ENCODE measurements around the gene FGD5. TPM values are rescaled to one million over a fixed set of nuclear protein-coding genes. Genes with fewer than 3 reads are reported as not detected.

Gene FGD5
- total RNA-seq, 1 experiment from 2014 or later: not detected

GRCh38 chr3:14836049-14836468 is 17.3 kb downstream of the FGD5 start:
- CTCF ChIA-PET: no interaction called here
- TF ChIP-seq EZH2 (IDR thresholded peaks at IDR 0.05; ENCODE audit: borderline replicate concordance, low read depth, low read length, poor library complexity, severe bottlenecking): no peak
- TF ChIP-seq CTCF (conservative IDR thresholded peaks at IDR 0.05; ENCODE audit: low read depth, low read length): no peak

GRCh38 chr3:14837186-14837877 is 18.6 kb downstream of the FGD5 start:
- no TSS peak for BruUV-seq (replicated peaks)
- Histone ChIP-seq H3K27me3 (replicated peaks; ENCODE audit: insufficient read depth, low read depth, low read length, poor library complexity) (peaks cover 32% of the 10 kb centered on the region), H3K4me3 (ENCODE audit: low read depth, low read length, poor library complexity, severe bottlenecking) (no peak overlapping the region), H3K9me3 (ENCODE audit: low read depth, low read length, poor library complexity, severe bottlenecking) (no peaks in the 10 kb centered on the region), H3K27ac (ENCODE audit: low read depth, low read length, poor library complexity, severe bottlenecking) (no peak overlapping the region), H3K36me3 (ENCODE audit: insufficient read depth, low read length, poor library complexity, severe bottlenecking) (no peaks in the 10 kb centered on the region), H3K4me1 (ENCODE audit: insufficient read depth, low read length, poor library complexity, severe bottlenecking) (no peaks in the 10 kb centered on the region)
- DNase-seq (ENCODE audit: low spot score): no peak
- CTCF ChIA-PET: no interaction called here
- no peak for TF ChIP-seq EZH2 (IDR thresholded peaks at IDR 0.05; ENCODE audit: borderline replicate concordance, low read depth, low read length, poor library complexity, severe bottlenecking)
- no peak for TF ChIP-seq CTCF (conservative IDR thresholded peaks at IDR 0.05; ENCODE audit: low read depth, low read length)
- intact Hi-C loops (cut with micrococcal nuclease; ENCODE audit: unreplicated experiment): no loop called here
- POLR2A ChIA-PET (ENCODE audit: low non-redundant PET): no interaction called here

More at GRCh38 chr3:14836049-14836468, 17.3 kb downstream of the FGD5 start:
- Histone ChIP-seq H3K9me3 (ENCODE audit: low read depth, low read length, poor library complexity, severe bottlenecking) (no peaks in the 10 kb centered on the region), H3K36me3 (ENCODE audit: insufficient read depth, low read length, poor library complexity, severe bottlenecking) (no peaks in the 10 kb centered on the region), H3K4me3 (ENCODE audit: low read depth, low read length, poor library complexity, severe bottlenecking) (no peak overlapping the region), H3K27ac (ENCODE audit: low read depth, low read length, poor library complexity, severe bottlenecking) (no peak overlapping the region), H3K27me3 (replicated peaks; ENCODE audit: insufficient read depth, low read depth, low read length, poor library complexity) (peaks cover 44% of the 10 kb centered on the region), H3K4me1 (ENCODE audit: insufficient read depth, low read length, poor library complexity, severe bottlenecking) (no peaks in the 10 kb centered on the region)
- intact Hi-C loops (cut with micrococcal nuclease; ENCODE audit: unreplicated experiment): no loop called here
- DNase-seq (ENCODE audit: low spot score): no peak
- BruUV-seq (replicated peaks): no TSS peak
- POLR2A ChIA-PET (ENCODE audit: low non-redundant PET): no interaction called here

- ChIA-PET POLR2A (ENCODE audit: low non-redundant PET) (no interaction called here), CTCF (no interaction called here)
- H3K27ac ChIP-seq (ENCODE audit: low read depth, low read length, poor library complexity, severe bottlenecking): no peak overlapping the region
- no peak for TF ChIP-seq EZH2 (IDR thresholded peaks at IDR 0.05; ENCODE audit: borderline replicate concordance, low read depth, low read length, poor library complexity, severe bottlenecking)
- no peak for TF ChIP-seq CTCF (conservative IDR thresholded peaks at IDR 0.05; ENCODE audit: low read depth, low read length)
- H3K4me1 ChIP-seq (ENCODE audit: insufficient read depth, low read length, poor library complexity, severe bottlenecking): no peaks in the 10 kb centered on the region
- H3K36me3 ChIP-seq (ENCODE audit: insufficient read depth, low read length, poor library complexity, severe bottlenecking): no peaks in the 10 kb centered on the region
- no peaks in the 10 kb centered on the region for H3K9me3 ChIP-seq (ENCODE audit: low read depth, low read length, poor library complexity, severe bottlenecking)
- H3K27me3 ChIP-seq (replicated peaks; ENCODE audit: insufficient read depth, low read depth, low read length, poor library complexity): peaks cover 27% of the 10 kb centered on the region
- no peak overlapping the region for H3K4me3 ChIP-seq (ENCODE audit: low read depth, low read length, poor library complexity, severe bottlenecking)
- DNase-seq (ENCODE audit: low spot score): no peak
- intact Hi-C loops (cut with micrococcal nuclease; ENCODE audit: unreplicated experiment): no loop called here
- BruUV-seq (replicated peaks): no TSS peak
These were observed 19.1 kb downstream of the FGD5 start for GRCh38 chr3:14837878-14838258.

Measured in A673 (cell line).